ENCODE results near the gene AOPEP. TPM values are rescaled to one million over a fixed set of nuclear protein-coding genes. Genes with fewer than 3 reads are reported as not detected.

Gene AOPEP
- total RNA-seq, 1 experiment from 2014 or later: 15.0 TPM

GRCh38 chr9:95044731-95045508 lies 318.4 kb downstream of the AOPEP start:
- H3K56ac ChIP-seq (ENCODE audit: insufficient read length, low read depth, low read length): no peak overlapping the region
- peaks cover 5% of the 10 kb centered on the region for H3K23me2 ChIP-seq (ENCODE audit: insufficient read length, low read depth, low read length, poor library complexity, severe bottlenecking)
- no peak overlapping the region for H4K8ac ChIP-seq (replicated peaks; ENCODE audit: insufficient read length, low read depth, low read length)
- no peaks in the 10 kb centered on the region for H3K79me1 ChIP-seq (ENCODE audit: insufficient read depth, low read depth, low read length, poor library complexity, severe bottlenecking)
- no peak overlapping the region for H3K27ac ChIP-seq (ENCODE audit: insufficient read length, low read depth, low read length)
- H3K14ac ChIP-seq (ENCODE audit: insufficient read depth, low read length): no peak overlapping the region
- no peak overlapping the region for H2BK120ac ChIP-seq (ENCODE audit: low read depth, low read length, poor library complexity, severe bottlenecking)
- no peaks in the 10 kb centered on the region for H4K20me1 ChIP-seq (ENCODE audit: control insufficient read depth, insufficient read depth, insufficient read length)
- no peak overlapping the region for H3T11ph ChIP-seq (ENCODE audit: low read length)
- H3K18ac ChIP-seq (ENCODE audit: insufficient read length, low read depth, low read length): no peak overlapping the region
- H2BK15ac ChIP-seq (ENCODE audit: low read depth, low read length): no peak overlapping the region
- DNase-seq: peak; percentile 93
- Mint-ChIP-seq H3K4me1 (peaks cover 33 to 41% of the 10 kb centered on the region in 2 experiments), H3K27me3 (ENCODE audit: low read depth) (peaks cover 38% of the 10 kb centered on the region), H3K9me3 (no peaks in the 10 kb centered on the region), H3K4me3 (peak overlapping the region; percentile 47 to 70; a peak in 2 of 5 replicates), H3K36me3 (ENCODE audit: insufficient read depth in 1 of 3, low read depth in 3 of 3) (no peaks in the 10 kb centered on the region), H3K27ac (no peak overlapping the region; a peak in 2 of 7 replicates)
- H3K9me3 ChIP-seq (ENCODE audit: control insufficient read depth, low read depth, low read length): no peaks in the 10 kb centered on the region
- H3K4ac ChIP-seq (ENCODE audit: low read depth, low read length): no peak overlapping the region
- peaks cover 2% of the 10 kb centered on the region; the same call in 1 of the 2 replicates for H3K4me1 ChIP-seq (ENCODE audit: insufficient read depth, low read length)
- no peak overlapping the region for H2BK20ac ChIP-seq (ENCODE audit: low read depth, low read length, poor library complexity, severe bottlenecking)
- H3K9ac ChIP-seq (ENCODE audit: extremely low read depth, insufficient read length, low read length): no peak overlapping the region
- no peak overlapping the region for H4K91ac ChIP-seq (ENCODE audit: insufficient read length, low read depth, low read length)
- H2AK5ac ChIP-seq (ENCODE audit: insufficient read length, low read length): no peak overlapping the region
- no peaks in the 10 kb centered on the region for H3K27me3 ChIP-seq (ENCODE audit: insufficient read depth, low read length)
- TF ChIP-seq, protein P1, sequence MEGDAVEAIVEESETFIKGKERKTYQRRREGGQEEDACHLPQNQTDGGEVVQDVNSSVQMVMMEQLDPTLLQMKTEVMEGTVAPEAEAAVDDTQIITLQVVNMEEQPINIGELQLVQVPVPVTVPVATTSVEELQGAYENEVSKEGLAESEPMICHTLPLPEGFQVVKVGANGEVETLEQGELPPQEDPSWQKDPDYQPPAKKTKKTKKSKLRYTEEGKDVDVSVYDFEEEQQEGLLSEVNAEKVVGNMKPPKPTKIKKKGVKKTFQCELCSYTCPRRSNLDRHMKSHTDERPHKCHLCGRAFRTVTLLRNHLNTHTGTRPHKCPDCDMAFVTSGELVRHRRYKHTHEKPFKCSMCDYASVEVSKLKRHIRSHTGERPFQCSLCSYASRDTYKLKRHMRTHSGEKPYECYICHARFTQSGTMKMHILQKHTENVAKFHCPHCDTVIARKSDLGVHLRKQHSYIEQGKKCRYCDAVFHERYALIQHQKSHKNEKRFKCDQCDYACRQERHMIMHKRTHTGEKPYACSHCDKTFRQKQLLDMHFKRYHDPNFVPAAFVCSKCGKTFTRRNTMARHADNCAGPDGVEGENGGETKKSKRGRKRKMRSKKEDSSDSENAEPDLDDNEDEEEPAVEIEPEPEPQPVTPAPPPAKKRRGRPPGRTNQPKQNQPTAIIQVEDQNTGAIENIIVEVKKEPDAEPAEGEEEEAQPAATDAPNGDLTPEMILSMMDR (conservative IDR thresholded peaks at IDR 0.05): peak; percentile 88
- H3K79me2 ChIP-seq (ENCODE audit: insufficient read depth, low read length): no peaks in the 10 kb centered on the region
- no CpG with 5 or more reads among the region's 36 CpGs for WGBS (ENCODE audit: extremely low coverage, insufficient read length, low lambda C conversion rate)
- H2AFZ ChIP-seq (ENCODE audit: low read length): no peak overlapping the region
- no peak overlapping the region for H2BK5ac ChIP-seq (ENCODE audit: insufficient read length, low read length)
- H2BK12ac ChIP-seq (ENCODE audit: insufficient read length, low read depth, low read length): no peak overlapping the region
- H4K5ac ChIP-seq (ENCODE audit: insufficient read length, low read depth, low read length): no peak overlapping the region
- peak overlapping the region; percentile 31 for H3K4me2 ChIP-seq (ENCODE audit: insufficient read depth, insufficient read length, low read length)
- H3K23ac ChIP-seq (ENCODE audit: insufficient read length, low read depth, low read length): no peak overlapping the region
